Stimulated activated naive CD8-positive, alpha-beta T cell treated with anti-CD3 and anti-CD28 coated beads, Interleukin-15, amount 100 ng/mL, for 72 hours (primary cell): Measurements from ENCODE around the gene BCAR1.
A peak's percentile ranks its signal among the peaks of the same experiment; 100 is the strongest.
"Not testable (repeated sequence)": the region's sequence is repeated elsewhere in the genome, so short reads cannot be mapped to it uniquely, and the experiment has no call there.

Experiments
- ATAC-seq: fragments of 150-1000 bp; cut with Tn5 transposase; 2 replicates; pipeline ENCODE4 v1.10.0; 2021; ENCODE audit warnings: mild to moderate bottlenecking, moderate library complexity
- DNase-seq, 2 donors: peaks; one replicate each; pipeline ENCODE4 v3.0.0; 2021 to 2022
- H3K27ac Mint-ChIP-seq, 2 donors: one replicate each; pipeline ENCODE4 v1.8.0; 2022; ENCODE audit warnings: mild to moderate bottlenecking in 2 of 2, mixed read lengths in 2 of 2, moderate library complexity in 2 of 2
- H3K27me3 Mint-ChIP-seq: one replicate; pipeline ENCODE4 v1.8.0; 2022; ENCODE audit warnings: mixed read lengths
- H3K4me1 Mint-ChIP-seq: one replicate; pipeline ENCODE4 v1.8.0; 2022; ENCODE audit warnings: mild to moderate bottlenecking, mixed read lengths
- H3K4me3 Mint-ChIP-seq, 2 donors: one replicate each; pipeline ENCODE4 v1.8.0; 2022; ENCODE audit warnings: mild to moderate bottlenecking in 2 of 2, mixed read lengths in 2 of 2, moderate library complexity in 1 of 2
- H3K9me3 Mint-ChIP-seq, 2 donors: one replicate each; pipeline ENCODE4 v1.8.0; 2022; ENCODE audit warnings: mixed read lengths in 2 of 2

BCAR1 gene

GRCh38 chr16:75280331-75280804, 28.9 kb upstream of the BCAR1 start:
- no peaks in the 10 kb centered on the region for H3K4me1 Mint-ChIP-seq

GRCh38 chr16:75279305-75279704, 27.9 kb upstream of the BCAR1 start:
- Mint-ChIP-seq H3K27ac (no peak overlapping the region), H3K4me1 (no peaks in the 10 kb centered on the region), H3K9me3 (no peaks in the 10 kb centered on the region), H3K4me3 (no peak overlapping the region), H3K27me3 (peaks cover 72% of the 10 kb centered on the region)
- DNase-seq (no peak), ATAC-seq (no peak)

More at GRCh38 chr16:75280331-75280804, 28.9 kb upstream of the BCAR1 start:
- DNase-seq (no peak), ATAC-seq (no peak)
- Mint-ChIP-seq H3K27me3 (peaks cover 63% of the 10 kb centered on the region), H3K9me3 (no peaks in the 10 kb centered on the region), H3K27ac (no peak overlapping the region), H3K4me3 (no peak overlapping the region)

- H3K4me3 Mint-ChIP-seq, result no peak overlapping the region
- DNase-seq (no peak), ATAC-seq (no peak)
- no peaks in the 10 kb centered on the region for H3K9me3 Mint-ChIP-seq
- peaks cover 64% of the 10 kb centered on the region for H3K27me3 Mint-ChIP-seq
- H3K27ac Mint-ChIP-seq, result no peak overlapping the region
- no peaks in the 10 kb centered on the region for H3K4me1 Mint-ChIP-seq
Measured at GRCh38 chr16:75273054-75273925, 21.9 kb upstream of the BCAR1 start.

- Mint-ChIP-seq H3K27me3 (peaks cover 61% of the 10 kb centered on the region), H3K27ac (peak overlapping the region in 1 of 2 donors; percentile 62)
- DNase-seq, H3K4me3 Mint-ChIP-seq, H3K4me1 Mint-ChIP-seq, H3K9me3 Mint-ChIP-seq, ATAC-seq: not testable (repeated sequence)
Measured at GRCh38 chr16:75272629-75273028, 21.2 kb upstream of the BCAR1 start.

GRCh38 chr16:75272097-75272551, 20.7 kb upstream of the BCAR1 start:
- DNase-seq (no peak), ATAC-seq (no peak)
- H3K4me1 Mint-ChIP-seq, result no peaks in the 10 kb centered on the region
- H3K27ac Mint-ChIP-seq, result no peak overlapping the region
- H3K4me3 Mint-ChIP-seq, result no peak overlapping the region
- H3K27me3 Mint-ChIP-seq, result peaks cover 61% of the 10 kb centered on the region
- no peaks in the 10 kb centered on the region for H3K9me3 Mint-ChIP-seq

GRCh38 chr16:75271441-75272096, 20.1 kb upstream of the BCAR1 start:
- peaks cover 65% of the 10 kb centered on the region for H3K27me3 Mint-ChIP-seq
- H3K4me1 Mint-ChIP-seq, result peaks cover 1% of the 10 kb centered on the region
- DNase-seq, result no peak

GRCh38 chr16:75269358-75269757, 17.9 kb upstream of the BCAR1 start:
- Mint-ChIP-seq H3K4me1 (peaks cover 13% of the 10 kb centered on the region), H3K27me3 (peaks cover 67% of the 10 kb centered on the region)
- H3K27ac Mint-ChIP-seq, H3K4me3 Mint-ChIP-seq, H3K9me3 Mint-ChIP-seq, DNase-seq, ATAC-seq: not testable (repeated sequence)

More at GRCh38 chr16:75271441-75272096, 20.1 kb upstream of the BCAR1 start:
- no peak overlapping the region for H3K27ac Mint-ChIP-seq
- H3K9me3 Mint-ChIP-seq, result no peaks in the 10 kb centered on the region
- no peak overlapping the region for H3K4me3 Mint-ChIP-seq
- ATAC-seq, result no peak

GRCh38 chr16:75267631-75268264, 16.3 kb upstream of the BCAR1 start:
- peaks cover 13% of the 10 kb centered on the region for H3K4me1 Mint-ChIP-seq
- ATAC-seq, result peak; percentile 26
- no peak for DNase-seq
- no peak overlapping the region for H3K27ac Mint-ChIP-seq
- H3K27me3 Mint-ChIP-seq, result peaks cover 68% of the 10 kb centered on the region
- H3K9me3 Mint-ChIP-seq, result no peaks in the 10 kb centered on the region
- no peak overlapping the region for H3K4me3 Mint-ChIP-seq

- Mint-ChIP-seq H3K27me3 (peaks cover 70% of the 10 kb centered on the region), H3K4me3 (peak overlapping the region; percentile 59 to 60), H3K4me1 (peaks cover 13% of the 10 kb centered on the region), H3K27ac (no peak overlapping the region), H3K9me3 (no peaks in the 10 kb centered on the region)
- DNase-seq (no peak), ATAC-seq (peak; percentile 36)
Measured at GRCh38 chr16:75266738-75267630, 15.6 kb upstream of the BCAR1 start.

- peaks cover 13% of the 10 kb centered on the region for H3K4me1 Mint-ChIP-seq
- ATAC-seq, result peak; percentile 21
- H3K27ac Mint-ChIP-seq, result peak overlapping the region in 1 of 2 donors; percentile 15
Measured at GRCh38 chr16:75265911-75266701, 14.7 kb upstream of the BCAR1 start.

GRCh38 chr16:75264999-75265910, 13.8 kb upstream of the BCAR1 start:
- Mint-ChIP-seq H3K9me3 (no peaks in the 10 kb centered on the region), H3K27ac (no peak overlapping the region), H3K27me3 (peaks cover 71% of the 10 kb centered on the region), H3K4me1 (peaks cover 13% of the 10 kb centered on the region), H3K4me3 (peak overlapping the region; percentile 51 to 78)
- peak; percentile 19 for ATAC-seq
- DNase-seq, result no peak

More at GRCh38 chr16:75265911-75266701, 14.7 kb upstream of the BCAR1 start:
- Mint-ChIP-seq H3K27me3 (peaks cover 70% of the 10 kb centered on the region), H3K4me3 (peak overlapping the region; percentile 59 to 60), H3K9me3 (no peaks in the 10 kb centered on the region)
- no peak for DNase-seq

- Mint-ChIP-seq H3K4me1 (peaks cover 13% of the 10 kb centered on the region), H3K9me3 (no peaks in the 10 kb centered on the region), H3K27me3 (peaks cover 67% of the 10 kb centered on the region), H3K4me3 (peak overlapping the region; percentile 51 to 78), H3K27ac (no peak overlapping the region)
- no peak for DNase-seq
- no peak for ATAC-seq
Measured at GRCh38 chr16:75264457-75264998, 13.1 kb upstream of the BCAR1 start.

- H3K27me3 Mint-ChIP-seq, result peaks cover 67% of the 10 kb centered on the region
- H3K4me1 Mint-ChIP-seq, result peaks cover 13% of the 10 kb centered on the region
- H3K4me3 Mint-ChIP-seq, result no peak overlapping the region
- no peak for ATAC-seq
- H3K27ac Mint-ChIP-seq, result no peak overlapping the region
- no peak for DNase-seq
- no peaks in the 10 kb centered on the region for H3K9me3 Mint-ChIP-seq
Measured at GRCh38 chr16:75263963-75264445, 12.6 kb upstream of the BCAR1 start.
